AG09319 (cell line): ENCODE results near the gene PSAT1.

Experiments
- DNase-seq: peaks from one replicate; pipeline ENCODE4 v3.0.0-alpha.2; 2010; ENCODE audit warnings: low read depth; ENCODE audit errors: extremely low read depth
- CTCF ChIP-seq: IDR thresholded peaks from 2 replicates; pipeline ENCODE4 v1.5.1; 2011; ENCODE audit warnings: low read depth, mild to moderate bottlenecking, inconsistent platforms, low read length, moderate library complexity

Gene PSAT1

GRCh38 chr9:78370991-78371390 is 74.1 kb downstream of the PSAT1 start:
- TF ChIP-seq CTCF, result no peak
- DNase-seq, result no peak

GRCh38 chr9:78371981-78372380 is 75.1 kb downstream of the PSAT1 start:
- no peak for DNase-seq
- TF ChIP-seq CTCF, result no peak
